Measurements from ENCODE around the gene ZNF367. TPM values are rescaled to one million over a fixed set of nuclear protein-coding genes. Genes with fewer than 3 reads are reported as not detected.

Gene ZNF367
- total RNA-seq, 1 experiment from 2014 or later, result 10.1 TPM

- Histone ChIP-seq H3K14ac (ENCODE audit: insufficient read depth, low read length) (no peak overlapping the region), H3K27me3 (ENCODE audit: insufficient read depth, low read length) (no peaks in the 10 kb centered on the region), H2BK12ac (ENCODE audit: insufficient read length, low read depth, low read length) (no peak overlapping the region), H2AK5ac (ENCODE audit: insufficient read length, low read length) (no peak overlapping the region), H4K91ac (ENCODE audit: insufficient read length, low read depth, low read length) (no peak overlapping the region), H3K56ac (ENCODE audit: insufficient read length, low read depth, low read length) (no peak overlapping the region), H4K20me1 (ENCODE audit: control insufficient read depth, insufficient read depth, insufficient read length) (no peaks in the 10 kb centered on the region), H4K5ac (ENCODE audit: insufficient read length, low read depth, low read length) (no peak overlapping the region), H3K23ac (ENCODE audit: insufficient read length, low read depth, low read length) (no peak overlapping the region), H3K9me3 (ENCODE audit: control insufficient read depth, low read depth, low read length) (no peaks in the 10 kb centered on the region), H2BK20ac (ENCODE audit: low read depth, low read length, poor library complexity, severe bottlenecking) (no peak overlapping the region), H3K4me2 (ENCODE audit: insufficient read depth, insufficient read length, low read length) (no peak overlapping the region), H3K79me1 (ENCODE audit: insufficient read depth, low read depth, low read length, poor library complexity, severe bottlenecking) (no peaks in the 10 kb centered on the region), H2BK15ac (ENCODE audit: low read depth, low read length) (no peak overlapping the region), H3K23me2 (ENCODE audit: insufficient read length, low read depth, low read length, poor library complexity, severe bottlenecking) (no peaks in the 10 kb centered on the region), H3K18ac (ENCODE audit: insufficient read length, low read depth, low read length) (no peak overlapping the region), H3K79me2 (ENCODE audit: insufficient read depth, low read length) (no peaks in the 10 kb centered on the region), H3K9ac (ENCODE audit: extremely low read depth, insufficient read length, low read length) (no peak overlapping the region), H2BK120ac (ENCODE audit: low read depth, low read length, poor library complexity, severe bottlenecking) (no peak overlapping the region), H3T11ph (ENCODE audit: low read length) (no peak overlapping the region), H3K4ac (ENCODE audit: low read depth, low read length) (no peak overlapping the region), H2BK5ac (ENCODE audit: insufficient read length, low read length) (no peak overlapping the region), H2AFZ (ENCODE audit: low read length) (no peak overlapping the region), H3K27ac (ENCODE audit: insufficient read length, low read depth, low read length) (no peak overlapping the region), H4K8ac (replicated peaks; ENCODE audit: insufficient read length, low read depth, low read length) (no peak overlapping the region), H3K4me1 (ENCODE audit: insufficient read depth, low read length) (no peaks in the 10 kb centered on the region)
- no peak overlapping the region for H3K4me3 Mint-ChIP-seq
- no CpG with 5 or more reads among the region's 4 CpGs for WGBS (ENCODE audit: extremely low coverage, insufficient read length, low lambda C conversion rate)
- H3K36me3 Mint-ChIP-seq (ENCODE audit: insufficient read depth in 1 of 3, low read depth in 3 of 3), result no peaks in the 10 kb centered on the region
- H3K9me3 Mint-ChIP-seq, result no peaks in the 10 kb centered on the region
- H3K27me3 Mint-ChIP-seq (ENCODE audit: low read depth), result no peaks in the 10 kb centered on the region; the same call in 1 of the 2 replicates
- no peak for DNase-seq
- H3K4me1 Mint-ChIP-seq, result no peaks in the 10 kb centered on the region
- TF ChIP-seq, protein P1, sequence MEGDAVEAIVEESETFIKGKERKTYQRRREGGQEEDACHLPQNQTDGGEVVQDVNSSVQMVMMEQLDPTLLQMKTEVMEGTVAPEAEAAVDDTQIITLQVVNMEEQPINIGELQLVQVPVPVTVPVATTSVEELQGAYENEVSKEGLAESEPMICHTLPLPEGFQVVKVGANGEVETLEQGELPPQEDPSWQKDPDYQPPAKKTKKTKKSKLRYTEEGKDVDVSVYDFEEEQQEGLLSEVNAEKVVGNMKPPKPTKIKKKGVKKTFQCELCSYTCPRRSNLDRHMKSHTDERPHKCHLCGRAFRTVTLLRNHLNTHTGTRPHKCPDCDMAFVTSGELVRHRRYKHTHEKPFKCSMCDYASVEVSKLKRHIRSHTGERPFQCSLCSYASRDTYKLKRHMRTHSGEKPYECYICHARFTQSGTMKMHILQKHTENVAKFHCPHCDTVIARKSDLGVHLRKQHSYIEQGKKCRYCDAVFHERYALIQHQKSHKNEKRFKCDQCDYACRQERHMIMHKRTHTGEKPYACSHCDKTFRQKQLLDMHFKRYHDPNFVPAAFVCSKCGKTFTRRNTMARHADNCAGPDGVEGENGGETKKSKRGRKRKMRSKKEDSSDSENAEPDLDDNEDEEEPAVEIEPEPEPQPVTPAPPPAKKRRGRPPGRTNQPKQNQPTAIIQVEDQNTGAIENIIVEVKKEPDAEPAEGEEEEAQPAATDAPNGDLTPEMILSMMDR (conservative IDR thresholded peaks at IDR 0.05), result no peak
- no peak overlapping the region for H3K27ac Mint-ChIP-seq
These were observed 17.2 kb upstream of the ZNF367 start for GRCh38 chr9:96435345-96435744.

Data from H9 (cell line).